Cerebellar cortex (tissue), 1 donor: ENCODE results near the gene CHMP4A.
A peak's percentile ranks its signal among the peaks of the same experiment; 100 is the strongest.

Experiments used
- DNase-seq: peaks from one replicate; pipeline ENCODE4 v3.0.0-alpha.2; 2015; ENCODE audit warnings: low spot score

CHMP4A gene

GRCh38 chr14:24212924-24213865 is at the start of gene CHMP4A:
TSS of gene CHMP4A (minus strand) at chr14:24213488. CDS start at chr14:24213439, 49 bp downstream.
- DNase-seq = peak; percentile 98

- DNase-seq = no peak
Observed at GRCh38 chr14:24261969-24262327, 48.7 kb upstream of the CHMP4A start.

- DNase-seq = no peak
Observed at GRCh38 chr14:24261256-24261968, 48.1 kb upstream of the CHMP4A start.

- no peak for DNase-seq
Observed at GRCh38 chr14:24260780-24261157, 47.5 kb upstream of the CHMP4A start.

GRCh38 chr14:24260026-24260779 is 46.9 kb upstream of the CHMP4A start:
- DNase-seq = no peak

- no peak for DNase-seq
Observed at GRCh38 chr14:24259282-24260025, 46.2 kb upstream of the CHMP4A start.

- DNase-seq = no peak
Observed at GRCh38 chr14:24258548-24259265, 45.4 kb upstream of the CHMP4A start.

- no peak for DNase-seq
Observed at GRCh38 chr14:24258119-24258518, 44.8 kb upstream of the CHMP4A start.

- no peak for DNase-seq
Observed at GRCh38 chr14:24256960-24257359, 43.7 kb upstream of the CHMP4A start.

GRCh38 chr14:24255931-24256711 is 42.8 kb upstream of the CHMP4A start:
- no peak for DNase-seq

- no peak for DNase-seq
Observed at GRCh38 chr14:24255438-24255837, 42.1 kb upstream of the CHMP4A start.

- no peak for DNase-seq
Observed at GRCh38 chr14:24254630-24255392, 41.5 kb upstream of the CHMP4A start.

- no peak for DNase-seq
Observed at GRCh38 chr14:24253936-24254335, 40.6 kb upstream of the CHMP4A start.

- no peak for DNase-seq
Observed at GRCh38 chr14:24252289-24253124, 39.2 kb upstream of the CHMP4A start.

GRCh38 chr14:24251880-24252288 is 38.6 kb upstream of the CHMP4A start:
- peak; percentile 29 for DNase-seq

GRCh38 chr14:24250354-24250753 is 37.1 kb upstream of the CHMP4A start:
- DNase-seq = no peak

GRCh38 chr14:24249230-24250021 is 36.1 kb upstream of the CHMP4A start:
- DNase-seq = no peak

GRCh38 chr14:24247422-24247821 is 34.1 kb upstream of the CHMP4A start:
- DNase-seq = no peak
